Measurements from ENCODE around the gene OVCA2. TPM values are rescaled to one million over a fixed set of nuclear protein-coding genes. Genes with fewer than 3 reads are reported as not detected.

OVCA2 gene
- total and polyA plus RNA-seq, 4 donors, result 16.1 to 30.6 (median 23.7) TPM

DNA sequence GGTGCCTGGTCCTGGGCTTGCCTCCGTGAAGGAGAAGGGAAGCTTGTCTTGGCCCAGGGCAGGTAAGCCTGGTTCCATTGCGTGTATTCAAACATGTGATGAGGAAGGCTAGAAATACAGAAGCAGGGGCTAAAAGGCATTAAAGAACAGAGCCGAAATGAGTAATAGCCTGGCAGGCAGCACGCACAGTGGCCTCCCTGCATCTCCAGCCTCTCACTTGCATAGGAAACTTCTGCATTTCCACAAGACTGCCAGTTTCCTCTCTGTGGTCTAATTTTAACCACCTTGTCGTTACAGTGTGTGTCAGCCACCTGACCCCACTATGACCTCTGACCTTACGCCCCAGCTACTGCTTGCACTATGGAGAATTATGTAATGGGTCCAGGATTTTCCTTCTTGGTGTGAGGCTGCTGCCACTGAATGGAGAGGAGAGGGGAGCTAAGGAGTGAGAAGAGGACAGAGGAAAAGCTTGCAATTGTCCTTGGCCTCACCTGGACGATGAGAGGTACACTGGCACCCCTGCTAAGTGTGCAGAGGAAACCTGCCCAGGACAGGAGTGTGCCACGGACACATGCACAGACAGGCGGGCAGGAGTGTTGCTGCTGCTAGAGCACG lies 45.9 kb downstream of the OVCA2 start:
- Histone ChIP-seq H3K4me3 (ENCODE audit: low read depth in 1 of 3, low read length in 3 of 3) (no peak overlapping the region), H3K9me3 (ENCODE audit: control insufficient read depth in 4 of 4, low read length in 3 of 4) (no peaks in the 10 kb centered on the region), H3K27me3 (ENCODE audit: control insufficient read depth in 4 of 4, insufficient read depth in 4 of 4, low read length in 3 of 4) (no peaks in the 10 kb centered on the region), H3K4me1 (ENCODE audit: control insufficient read depth in 4 of 4, insufficient read depth in 4 of 4, low read length in 3 of 4) (peaks cover 2 to 27% (median 17%) of the 10 kb centered on the region in 4 donors), H3K27ac (ENCODE audit: low read depth in 1 of 2, low read length in 2 of 2) (peak overlapping the region; percentile 67 to 75), H3K9ac (ENCODE audit: low read depth in 1 of 2, low read length in 2 of 2) (no peak overlapping the region), H3K36me3 (ENCODE audit: control insufficient read depth in 4 of 4, insufficient read depth in 3 of 4, low read depth in 1 of 4, low read length in 3 of 4) (no peaks in the 10 kb centered on the region)
- WGBS, result 60% methylated on average over 10 of the region's 10 CpGs
- no peak for DNase-seq (ENCODE audit: low spot score)
- TF ChIP-seq RAD21 (IDR thresholded peaks at IDR 0.05) (peak; percentile 10 to 17), JUND (IDR thresholded peaks at IDR 0.05) (no peak), SP1 (IDR thresholded peaks at IDR 0.05) (peak; percentile 44), MAX (IDR thresholded peaks at IDR 0.05) (no peak), RXRA (IDR thresholded peaks at IDR 0.05) (peak; percentile 74 to 79), NR2F2 (IDR thresholded peaks at IDR 0.05) (peak; percentile 98)

GRCh38 chr17:2089021-2089422 lies 47.2 kb downstream of the OVCA2 start:
- Histone ChIP-seq H3K4me1 (ENCODE audit: control insufficient read depth in 4 of 4, insufficient read depth in 4 of 4, low read length in 3 of 4) (peaks cover 2 to 23% (median 15%) of the 10 kb centered on the region in 4 donors), H3K27ac (ENCODE audit: low read depth in 1 of 2, low read length in 2 of 2) (peak overlapping the region; percentile 67 to 75), H3K9ac (ENCODE audit: low read depth in 1 of 2, low read length in 2 of 2) (peak overlapping the region; percentile 13 to 58), H3K9me3 (ENCODE audit: control insufficient read depth in 4 of 4, low read length in 3 of 4) (no peaks in the 10 kb centered on the region), H3K36me3 (ENCODE audit: control insufficient read depth in 4 of 4, insufficient read depth in 3 of 4, low read depth in 1 of 4, low read length in 3 of 4) (no peaks in the 10 kb centered on the region), H3K4me3 (ENCODE audit: low read depth in 1 of 3, low read length in 3 of 3) (no peak overlapping the region), H3K27me3 (ENCODE audit: control insufficient read depth in 4 of 4, insufficient read depth in 4 of 4, low read length in 3 of 4) (no peaks in the 10 kb centered on the region)
- DNase-seq (ENCODE audit: low spot score), result no peak
- TF ChIP-seq TAF1 (conservative IDR thresholded peaks at IDR 0.05) (no peak), HNF4A (conservative IDR thresholded peaks at IDR 0.05) (no peak), EGR1 (IDR thresholded peaks at IDR 0.05; ENCODE audit: low read depth in 2 of 2) (no peak), FOXA2 (IDR thresholded peaks at IDR 0.05) (no peak), FOXA1 (IDR thresholded peaks at IDR 0.05) (no peak), JUND (IDR thresholded peaks at IDR 0.05) (peak in 1 of 2 donors; percentile 44), RXRA (IDR thresholded peaks at IDR 0.05) (peak in 1 of 2 donors; percentile 17), CTCF (IDR thresholded peaks at IDR 0.05; ENCODE audit: low read depth, low read length, missing input control) (no peak), RAD21 (IDR thresholded peaks at IDR 0.05) (no peak), SP1 (IDR thresholded peaks at IDR 0.05) (no peak), GABPA (IDR thresholded peaks at IDR 0.05 in 1 of 2, conservative IDR thresholded peaks at IDR 0.05 in 1 of 2) (no peak), ZBTB33 (IDR thresholded peaks at IDR 0.05) (no peak)
- TF ChIP-seq, protein P1, sequence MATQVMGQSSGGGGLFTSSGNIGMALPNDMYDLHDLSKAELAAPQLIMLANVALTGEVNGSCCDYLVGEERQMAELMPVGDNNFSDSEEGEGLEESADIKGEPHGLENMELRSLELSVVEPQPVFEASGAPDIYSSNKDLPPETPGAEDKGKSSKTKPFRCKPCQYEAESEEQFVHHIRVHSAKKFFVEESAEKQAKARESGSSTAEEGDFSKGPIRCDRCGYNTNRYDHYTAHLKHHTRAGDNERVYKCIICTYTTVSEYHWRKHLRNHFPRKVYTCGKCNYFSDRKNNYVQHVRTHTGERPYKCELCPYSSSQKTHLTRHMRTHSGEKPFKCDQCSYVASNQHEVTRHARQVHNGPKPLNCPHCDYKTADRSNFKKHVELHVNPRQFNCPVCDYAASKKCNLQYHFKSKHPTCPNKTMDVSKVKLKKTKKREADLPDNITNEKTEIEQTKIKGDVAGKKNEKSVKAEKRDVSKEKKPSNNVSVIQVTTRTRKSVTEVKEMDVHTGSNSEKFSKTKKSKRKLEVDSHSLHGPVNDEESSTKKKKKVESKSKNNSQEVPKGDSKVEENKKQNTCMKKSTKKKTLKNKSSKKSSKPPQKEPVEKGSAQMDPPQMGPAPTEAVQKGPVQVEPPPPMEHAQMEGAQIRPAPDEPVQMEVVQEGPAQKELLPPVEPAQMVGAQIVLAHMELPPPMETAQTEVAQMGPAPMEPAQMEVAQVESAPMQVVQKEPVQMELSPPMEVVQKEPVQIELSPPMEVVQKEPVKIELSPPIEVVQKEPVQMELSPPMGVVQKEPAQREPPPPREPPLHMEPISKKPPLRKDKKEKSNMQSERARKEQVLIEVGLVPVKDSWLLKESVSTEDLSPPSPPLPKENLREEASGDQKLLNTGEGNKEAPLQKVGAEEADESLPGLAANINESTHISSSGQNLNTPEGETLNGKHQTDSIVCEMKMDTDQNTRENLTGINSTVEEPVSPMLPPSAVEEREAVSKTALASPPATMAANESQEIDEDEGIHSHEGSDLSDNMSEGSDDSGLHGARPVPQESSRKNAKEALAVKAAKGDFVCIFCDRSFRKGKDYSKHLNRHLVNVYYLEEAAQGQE (IDR thresholded peaks at IDR 0.05), result no peak
- TF ChIP-seq, protein P2, sequence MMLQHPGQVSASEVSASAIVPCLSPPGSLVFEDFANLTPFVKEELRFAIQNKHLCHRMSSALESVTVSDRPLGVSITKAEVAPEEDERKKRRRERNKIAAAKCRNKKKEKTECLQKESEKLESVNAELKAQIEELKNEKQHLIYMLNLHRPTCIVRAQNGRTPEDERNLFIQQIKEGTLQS (IDR thresholded peaks at IDR 0.05), result no peak
- WGBS, result 68% methylated on average over 8 of the region's 8 CpGs

Measured in liver (tissue), 9 donors.